A172 (cell line): Measurements from ENCODE around the gene GTSE1. TPM values are rescaled to one million over a fixed set of nuclear protein-coding genes. Genes with fewer than 3 reads are reported as not detected.

Experiments used
- DNase-seq: peaks from one replicate; pipeline ENCODE4 v3.0.0-alpha.2; 2015; ENCODE audit warnings: low spot score
- total RNA-seq: library from RNA; depleted of rRNA; stranded (reverse); fragments of >200 nt; shearing (Covaris generic); gene quantifications from 2 replicates; pipeline ENCODE4 v1.2.3, GENCODE V29; 2014

The GTSE1 gene
- total RNA-seq, 1 experiment from 2014 or later, result 13.7 TPM

- no peak for DNase-seq
Measured at GRCh38 chr22:46364341-46365165, 67.9 kb downstream of the GTSE1 start.

DNA sequence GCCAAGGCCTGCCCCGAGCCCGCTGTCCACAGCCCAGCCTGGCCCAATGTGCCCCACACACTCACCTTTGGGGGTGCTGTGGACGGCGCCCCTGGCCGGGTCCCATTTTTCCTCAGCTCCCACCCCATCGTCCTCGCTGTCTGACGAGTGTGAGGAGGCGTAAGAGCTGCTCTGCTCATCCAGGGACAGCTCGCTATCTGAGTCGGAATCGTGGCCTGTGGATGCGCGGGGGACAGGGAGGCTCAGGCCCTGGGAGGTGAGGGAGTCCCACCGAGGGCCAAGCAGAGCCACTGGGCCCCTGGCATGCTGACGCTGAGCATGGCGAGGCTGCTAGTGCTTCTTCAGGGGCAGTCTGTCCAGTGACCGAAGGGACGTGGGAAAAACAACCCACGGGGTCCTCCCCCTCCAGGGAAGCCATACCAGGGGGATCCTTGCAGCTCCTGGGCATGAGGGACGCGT lies 68.5 kb downstream of the GTSE1 start:
- no peak for DNase-seq

GRCh38 chr22:46366327-46366731 lies 69.7 kb downstream of the GTSE1 start:
- no peak for DNase-seq

GRCh38 chr22:46366801-46367706 lies 70.4 kb downstream of the GTSE1 start:
- no peak for DNase-seq

DNA sequence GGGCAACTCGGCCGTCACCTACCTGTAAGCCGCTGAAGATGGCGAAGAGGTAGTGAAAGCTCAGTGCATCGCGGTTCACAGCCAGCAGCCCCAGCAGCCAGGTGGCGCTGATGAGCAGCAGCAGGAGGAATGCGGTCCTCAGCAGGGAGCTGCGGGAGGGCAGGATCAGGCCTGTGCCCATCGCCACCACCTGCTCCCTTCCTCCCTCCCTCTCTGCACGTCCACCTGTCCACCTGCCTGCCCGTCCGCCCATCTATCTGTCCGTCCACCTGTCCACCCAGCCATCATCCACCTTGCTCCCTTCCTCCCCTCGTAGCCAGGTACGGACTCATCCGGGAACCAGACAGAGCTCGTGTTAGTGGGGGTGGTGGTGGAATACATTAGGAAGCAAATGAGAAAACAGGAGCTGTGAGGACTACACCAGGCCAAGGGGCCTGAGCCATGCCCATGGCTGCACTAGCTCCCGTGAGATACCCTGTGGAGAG lies 71.1 kb downstream of the GTSE1 start:
- DNase-seq, result peak; percentile 30

GRCh38 chr22:46368422-46368821 lies 71.8 kb downstream of the GTSE1 start:
- no peak for DNase-seq

GRCh38 chr22:46368871-46369715 lies 72.4 kb downstream of the GTSE1 start:
- no peak for DNase-seq

GRCh38 chr22:46369716-46370583 lies 73.3 kb downstream of the GTSE1 start:
- DNase-seq, result no peak

DNA sequence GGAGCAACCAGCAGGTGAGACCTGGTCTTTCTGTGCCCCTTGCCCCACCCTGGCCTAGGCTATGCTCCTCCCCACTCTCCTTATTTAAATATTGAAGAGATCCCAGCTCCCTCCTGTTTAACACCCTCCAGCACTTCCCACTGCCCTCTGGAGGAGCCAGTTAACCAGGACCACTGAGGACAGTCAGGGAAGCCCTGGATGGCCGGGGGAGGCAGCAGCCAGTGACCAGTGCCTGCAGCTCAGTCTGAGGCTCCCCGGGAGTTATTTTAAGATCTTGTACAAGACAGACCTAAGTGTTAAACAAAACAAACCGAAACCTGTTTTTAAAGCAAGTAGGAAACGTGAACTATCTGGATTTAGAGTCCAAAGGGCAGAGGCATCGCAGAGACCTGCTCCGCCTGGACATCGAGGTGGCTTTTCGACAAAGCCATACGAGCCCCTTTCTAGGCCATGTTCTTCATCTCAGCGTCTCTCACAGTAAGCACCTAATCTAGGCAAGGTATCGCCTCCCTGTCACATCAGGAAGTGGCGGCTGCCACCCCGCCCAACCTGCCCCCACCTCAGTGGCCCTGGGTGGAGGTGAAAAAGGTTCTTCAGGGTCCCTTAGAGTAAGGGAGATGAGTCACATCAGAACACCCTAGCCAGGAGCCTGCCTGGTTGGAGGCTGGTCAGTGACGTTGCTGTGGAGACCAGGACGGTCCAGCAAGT lies 74.1 kb downstream of the GTSE1 start:
- DNase-seq, result no peak

- DNase-seq, result no peak
Measured at GRCh38 chr22:46371623-46372226, 75.1 kb downstream of the GTSE1 start.

DNA sequence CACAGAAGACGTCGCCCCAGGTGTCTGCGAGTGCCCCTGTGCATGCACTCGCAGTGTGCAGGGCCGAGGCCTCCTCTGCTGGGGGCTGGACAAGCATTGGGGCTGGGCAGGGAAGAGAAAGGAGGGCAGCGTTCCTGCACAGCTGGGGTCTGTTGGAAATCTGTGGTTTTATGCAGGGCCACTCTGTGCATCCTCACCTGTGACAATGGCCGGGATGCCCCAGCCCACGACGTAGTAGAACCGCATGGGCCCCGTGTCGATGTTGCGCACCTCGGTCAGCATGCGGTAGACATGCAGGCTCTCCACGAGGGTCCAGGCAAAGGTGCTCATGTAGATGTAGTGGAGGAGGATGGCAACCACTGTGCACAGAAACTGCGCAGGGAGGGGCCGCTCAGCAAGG lies 76.0 kb downstream of the GTSE1 start:
- DNase-seq, result no peak

- DNase-seq, result no peak
Measured at GRCh38 chr22:46373159-46373558, 76.5 kb downstream of the GTSE1 start.

DNA sequence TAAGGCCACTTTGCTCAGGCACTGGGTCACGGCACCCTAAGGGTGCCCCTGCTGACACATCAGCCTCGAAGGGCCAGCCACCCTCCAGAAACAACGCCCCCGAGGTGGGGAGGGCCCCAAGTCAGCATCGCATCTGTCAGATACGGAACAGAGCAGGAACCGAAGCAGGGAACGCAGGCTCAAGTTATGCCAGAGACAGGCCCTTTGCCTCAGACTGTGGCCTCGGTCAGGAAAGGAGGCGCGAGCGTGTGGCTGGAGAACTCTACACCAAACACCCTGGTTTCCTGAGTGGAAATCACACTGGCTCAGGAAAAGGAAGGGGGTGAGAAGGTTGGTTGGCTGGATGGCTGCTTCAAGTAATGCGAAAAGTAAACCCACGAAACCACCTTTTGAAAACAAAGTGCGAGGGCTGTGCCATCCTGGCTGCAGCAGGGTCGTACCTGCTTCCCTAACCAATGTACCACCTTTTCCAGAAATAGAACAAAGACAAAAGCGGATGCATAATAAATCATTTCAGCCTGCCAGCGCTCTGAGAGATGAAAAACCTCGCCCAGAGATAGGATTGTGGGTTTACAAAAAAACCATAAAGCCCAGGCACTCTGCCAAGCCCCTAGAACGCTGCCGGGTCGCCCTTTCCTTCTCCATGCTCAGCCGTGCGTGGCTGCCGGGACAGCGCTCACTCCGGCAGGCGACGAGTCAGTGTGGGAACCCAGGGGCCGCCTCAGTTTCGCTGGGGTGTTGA lies 77.4 kb downstream of the GTSE1 start:
- DNase-seq, result peak; percentile 27

DNA sequence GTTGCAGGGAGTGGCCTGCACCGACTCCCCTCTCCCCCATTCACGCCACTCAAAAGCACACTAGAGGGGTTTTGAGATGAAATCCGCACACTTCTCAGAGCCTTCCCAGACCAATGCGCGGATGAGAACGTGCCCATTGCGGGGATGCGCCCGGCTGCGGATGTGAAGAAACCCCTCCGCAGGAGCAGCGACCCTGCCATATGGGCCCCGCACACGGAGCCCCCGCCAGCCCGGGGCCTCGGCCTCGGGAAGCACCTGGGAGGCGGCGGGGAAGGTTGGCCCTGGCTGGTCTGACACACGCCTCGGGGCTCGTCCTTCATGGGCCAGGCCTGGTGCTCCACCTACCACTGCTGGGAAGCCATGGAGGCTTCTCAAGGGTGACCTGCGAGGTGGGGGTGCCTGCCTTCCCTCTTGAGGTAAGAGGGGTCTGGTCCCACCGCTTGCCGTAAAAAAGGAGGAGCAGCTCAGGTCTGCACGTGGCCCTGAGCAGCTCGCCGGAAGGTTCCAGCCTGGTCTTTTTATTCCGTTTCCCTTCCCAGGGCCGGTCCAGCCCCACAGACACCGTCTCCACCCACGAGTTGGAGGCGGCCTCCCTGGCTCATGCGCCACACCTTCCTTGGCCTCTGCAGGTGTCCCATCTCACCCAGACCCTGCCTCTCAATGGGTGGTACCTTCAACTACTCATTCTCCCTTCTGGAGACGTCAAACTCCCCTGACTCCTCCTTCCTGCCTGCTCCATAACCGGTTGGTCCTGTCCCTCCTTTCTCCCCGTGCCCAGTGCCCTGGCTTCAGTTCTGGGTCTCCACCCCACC lies 78.2 kb downstream of the GTSE1 start:
- DNase-seq, result no peak

DNA sequence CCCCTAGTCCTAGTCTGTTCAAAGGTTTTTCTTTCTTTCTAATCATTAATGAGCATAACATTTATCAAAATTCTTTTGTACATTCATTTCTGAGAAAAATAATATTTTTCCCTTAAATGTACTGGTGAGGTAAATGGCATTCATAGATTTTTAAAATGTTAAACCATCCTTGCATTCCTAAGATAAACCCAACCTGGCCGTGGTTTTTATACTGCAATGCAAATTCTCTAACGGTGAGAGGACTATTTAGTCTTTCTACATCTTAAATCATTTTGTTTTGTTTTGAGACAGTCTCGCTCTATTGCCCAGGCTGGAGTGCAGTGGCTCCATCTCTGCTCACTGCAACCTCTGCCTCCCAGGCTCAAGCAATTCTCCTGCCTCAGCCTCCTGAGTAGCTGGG lies 79.4 kb downstream of the GTSE1 start:
- no peak for DNase-seq

- no peak for DNase-seq
Measured at GRCh38 chr22:46376908-46377524, 80.3 kb downstream of the GTSE1 start.
